Measurements from ENCODE around the gene EIF4B.

The EIF4B gene

DNA sequence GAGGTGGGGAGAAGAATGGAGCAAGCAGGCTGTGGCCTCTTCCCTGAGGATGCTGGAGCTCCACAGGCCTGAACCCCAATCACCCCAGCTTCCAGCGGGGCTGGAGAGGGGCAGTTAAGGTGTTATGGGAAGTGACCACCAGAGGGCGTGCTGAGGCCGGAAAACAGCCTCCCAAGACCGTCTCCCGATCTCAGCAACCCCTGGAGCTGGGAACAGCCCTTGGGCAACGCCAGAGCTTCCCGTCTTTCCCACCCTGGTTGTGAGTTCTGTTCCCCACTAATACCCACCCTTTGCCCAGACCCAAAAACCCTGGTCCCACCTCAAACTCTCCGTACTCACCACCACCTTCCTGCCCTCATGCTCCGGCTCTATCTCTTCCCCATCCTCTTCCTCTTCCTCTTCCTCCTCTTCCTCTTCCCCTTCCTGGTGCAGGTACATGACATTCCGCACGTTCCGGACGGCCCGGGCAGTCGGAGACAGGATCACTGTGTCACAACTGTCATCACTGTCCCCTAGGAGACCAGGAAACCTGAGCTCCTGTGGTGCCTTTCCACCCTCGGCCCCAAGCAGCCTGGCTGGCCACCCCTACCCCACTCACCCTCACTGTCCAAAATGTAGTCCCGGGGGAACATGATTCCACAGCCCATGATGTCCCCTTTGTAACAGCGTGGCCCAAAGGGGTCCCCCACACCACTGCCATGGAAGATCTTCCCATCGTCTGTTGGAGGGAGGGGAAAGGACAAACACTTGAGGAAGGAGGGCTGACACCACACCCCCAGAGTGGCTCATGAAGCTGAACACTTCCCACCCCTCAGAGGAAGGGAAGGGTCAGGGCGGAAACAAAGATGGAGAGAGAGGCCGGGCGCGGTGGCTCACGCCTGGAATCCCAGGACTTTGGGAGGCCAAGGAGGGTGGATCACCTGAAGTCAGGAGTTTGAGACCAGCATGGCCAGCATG is 60.0 kb downstream of the EIF4B start:
- intact Hi-C loops (cut with DNase I): loop anchor here (1.0 to 5.0 kb wide), 3 partner anchors 33 to 131 kb away; partner anchors contain the start of genes CSAD and ZNF740
- DNase-seq: peak in 9 of 10 donors; percentile 65 to 96 (median 81)

DNA sequence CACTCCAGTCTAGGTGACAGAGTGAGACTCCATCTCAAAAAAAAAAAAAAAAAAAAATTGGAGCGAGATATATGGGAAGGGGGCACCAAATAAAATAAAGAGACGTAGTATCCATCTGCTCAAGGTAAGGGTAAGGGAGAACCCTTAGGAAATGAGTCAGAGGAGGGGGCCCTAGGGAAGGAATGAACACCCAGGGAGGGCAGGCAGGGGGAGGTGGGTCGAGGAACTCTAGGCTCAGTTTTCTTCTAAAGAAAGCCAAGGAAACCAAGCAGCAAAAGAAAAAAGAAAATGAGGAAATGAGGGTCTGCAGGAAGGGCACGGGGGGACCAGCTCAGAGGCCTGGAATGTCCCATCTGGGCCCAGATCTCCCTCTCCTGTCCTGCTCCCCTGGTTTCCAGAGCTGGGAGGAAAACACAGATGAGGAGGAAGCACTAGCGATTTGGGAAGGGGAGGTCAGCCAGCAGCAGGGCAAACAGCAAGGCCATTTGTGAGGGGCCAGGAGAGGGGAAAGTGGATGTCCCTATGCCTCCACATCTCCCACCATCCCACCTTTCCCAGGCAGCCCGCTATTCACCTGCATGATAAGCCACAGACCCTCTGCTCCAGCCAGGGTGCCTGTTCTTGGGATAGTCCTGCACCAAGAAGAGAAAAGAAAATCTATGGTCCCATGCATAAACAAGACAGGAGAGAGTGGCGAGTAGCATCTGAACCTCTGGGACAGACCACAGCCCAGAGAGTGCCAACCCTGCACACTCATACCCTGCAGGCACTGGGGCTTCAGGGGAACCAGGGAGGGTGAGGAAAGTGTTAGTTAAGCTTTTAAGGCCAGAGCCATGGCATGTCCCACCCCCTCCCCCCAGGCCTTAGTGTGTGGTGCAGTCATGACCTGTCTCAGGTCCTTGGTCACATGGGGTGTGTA is 61.1 kb downstream of the EIF4B start:
- DNase-seq: peak in 2 of 10 donors; percentile 4 to 70

DNA sequence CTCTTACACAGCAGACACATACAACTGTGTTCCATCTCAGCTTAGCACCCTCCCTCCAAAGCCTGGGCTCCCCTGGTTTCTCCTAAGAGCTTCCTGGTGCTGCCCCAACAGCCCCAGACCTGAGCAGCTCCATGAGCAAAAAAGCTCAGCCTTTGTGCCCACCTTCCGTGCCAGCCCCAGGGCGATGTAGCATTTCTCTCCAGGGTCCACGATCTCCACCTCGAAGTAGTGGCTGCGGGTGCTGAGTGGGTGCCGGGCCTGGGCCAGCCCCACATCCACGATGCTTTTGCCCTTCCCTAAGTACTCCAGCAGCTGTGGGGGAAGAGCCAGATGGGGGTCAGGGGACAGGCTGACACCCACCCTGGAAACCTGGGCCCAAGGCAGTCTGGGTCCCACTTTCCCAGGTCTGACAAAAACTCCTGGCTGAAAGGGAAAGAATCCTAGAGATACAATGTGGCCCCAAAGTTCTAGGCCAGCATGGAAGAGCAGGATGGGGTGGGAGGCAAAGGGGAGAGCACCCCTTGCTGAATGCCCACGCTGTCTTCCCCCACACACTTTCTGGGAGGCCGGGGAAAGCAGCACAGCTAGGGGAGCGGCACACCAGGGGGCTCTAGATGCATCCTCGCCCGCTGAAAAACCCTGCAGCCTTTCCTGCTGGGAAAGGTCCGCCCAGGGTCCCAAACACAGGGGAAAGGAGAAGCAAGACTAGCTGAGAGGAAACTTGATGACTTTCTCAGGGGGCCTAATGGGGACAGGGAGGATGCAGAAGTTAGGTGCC is 61.9 kb downstream of the EIF4B start:
- DNase-seq: peak in 3 of 10 donors; percentile 46 to 63 (median 55)
- intact Hi-C loops (cut with DNase I): loop anchor here (5.0 kb wide), 2 partner anchors 114 to 129 kb away; partner anchors contain the start of genes CSAD and ZNF740

More for the DNA sequence above, 61.1 kb downstream of the EIF4B start:
- intact Hi-C loops (cut with DNase I): loop anchor here (5.0 kb wide), 2 partner anchors 115 to 130 kb away; partner anchors contain the start of genes CSAD and ZNF740

DNA sequence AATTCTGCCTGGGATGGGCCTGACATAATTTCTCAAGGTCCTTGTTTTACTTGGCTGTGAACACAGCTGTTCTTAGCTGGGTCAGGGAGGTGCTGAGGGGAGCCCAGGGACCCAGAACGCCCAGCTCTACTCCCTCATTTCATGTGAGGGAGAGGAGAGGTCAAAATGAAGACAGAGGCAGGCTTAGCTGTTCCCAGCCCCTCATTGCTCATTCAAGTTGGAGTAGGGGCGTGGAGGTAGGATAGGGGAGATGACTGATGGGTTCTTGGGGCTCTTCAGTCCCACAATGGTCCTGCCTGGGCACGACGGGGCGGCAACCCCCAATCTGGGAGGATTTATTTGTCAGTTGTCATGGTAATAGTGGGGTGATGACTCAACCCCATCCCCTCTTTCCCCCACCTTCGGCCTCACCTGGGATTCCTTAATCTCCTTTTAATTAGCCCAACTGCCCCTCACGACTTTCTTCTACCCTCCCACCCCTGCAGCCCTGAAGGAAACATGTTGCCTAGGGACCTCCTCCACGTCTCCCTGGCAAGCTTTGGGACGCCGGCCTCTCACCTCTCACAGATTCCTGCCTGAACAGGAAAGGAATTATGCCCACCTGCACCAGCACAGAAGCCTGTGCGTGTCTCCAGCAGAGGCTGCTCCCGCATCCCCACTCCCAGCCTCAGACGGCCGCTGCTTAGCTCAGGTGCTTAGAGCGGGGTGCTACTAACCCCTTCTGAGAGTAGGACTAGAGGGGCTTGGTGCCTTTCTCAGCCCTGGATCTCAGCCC is 62.7 kb downstream of the EIF4B start:
- DNase-seq: peak in 3 of 10 donors; percentile 47 to 62 (median 50)
- intact Hi-C loops (cut with DNase I): loop anchor here (5.0 kb wide), 2 partner anchors 113 to 128 kb away; partner anchors contain the start of genes CSAD and ZNF740

DNA sequence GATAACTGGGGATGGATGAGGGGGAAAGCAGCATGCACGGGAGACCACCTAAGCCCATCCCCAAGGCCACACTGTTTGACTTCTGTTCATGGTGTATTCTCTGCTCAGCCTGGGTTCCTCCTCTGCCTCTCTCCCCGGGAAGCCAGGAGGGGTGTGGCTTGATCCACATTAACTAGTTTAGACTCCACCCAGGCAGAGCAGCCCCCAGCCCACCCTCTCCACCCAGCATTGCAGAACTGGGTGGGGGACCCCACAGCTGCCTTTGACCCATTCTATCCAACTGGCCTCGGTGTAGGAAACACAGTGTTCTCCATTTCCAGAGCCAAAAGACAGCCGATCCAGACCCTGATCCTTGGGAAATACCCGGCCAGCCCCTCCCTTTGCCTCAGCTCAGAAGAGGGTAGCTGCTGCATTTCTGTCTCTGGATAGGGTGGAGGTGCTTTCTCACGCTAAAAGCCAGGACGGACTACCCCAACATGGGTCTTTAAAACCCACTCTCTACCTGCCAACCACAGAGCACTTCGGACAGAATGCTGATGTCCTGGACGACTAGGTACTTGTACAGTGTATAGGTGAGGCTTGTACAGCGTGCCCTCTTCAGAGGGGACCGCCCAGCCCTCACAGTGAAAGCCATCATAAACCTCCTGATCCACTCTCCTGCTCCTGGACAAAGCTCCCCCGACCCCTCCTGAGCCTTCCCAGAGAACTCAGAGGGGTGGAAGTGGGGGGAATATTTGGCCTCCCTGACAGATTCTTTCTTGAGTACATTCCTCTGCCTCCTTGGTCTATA is 63.6 kb downstream of the EIF4B start:
- DNase-seq: peak in 2 of 10 donors; percentile 33 to 55
- intact Hi-C loops (cut with DNase I): loop anchor here (5.0 kb wide), 2 partner anchors 112 to 127 kb away; partner anchors contain the start of genes CSAD and ZNF740

GRCh38 chr12:53070877-53071492 is 64.7 kb downstream of the EIF4B start:
- peak in 1 of 10 donors; percentile 53 for DNase-seq
- intact Hi-C loops (cut with DNase I): no loop called here

- DNase-seq: peak in 1 of 10 donors; percentile 74
- intact Hi-C loops (cut with DNase I): no loop called here
Measured at GRCh38 chr12:53071591-53072551, 65.6 kb downstream of the EIF4B start.

DNA sequence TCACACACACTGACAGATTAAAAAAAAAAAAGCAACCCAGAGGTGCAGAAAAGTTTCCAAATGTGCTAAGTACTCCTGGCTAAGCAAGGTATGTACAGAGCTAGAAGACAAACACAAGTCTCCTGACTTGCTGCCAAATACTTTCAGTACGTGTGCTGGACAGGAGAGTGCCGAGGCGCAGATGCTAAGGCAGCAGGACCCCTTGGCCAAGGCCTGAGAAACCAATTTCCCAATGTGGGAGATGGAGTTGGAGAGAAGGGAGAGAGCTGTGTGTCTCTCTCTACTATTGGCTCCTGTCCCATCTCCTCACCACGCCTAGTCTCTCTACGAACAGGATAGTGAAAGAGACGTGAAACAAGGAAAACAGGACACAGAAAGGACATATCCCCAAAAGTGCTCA is 67.6 kb downstream of the EIF4B start:
- intact Hi-C loops (cut with DNase I): no loop called here
- peak in 1 of 10 donors; percentile 43 for DNase-seq

GRCh38 chr12:53074283-53074998 is 68.2 kb downstream of the EIF4B start:
- intact Hi-C loops (cut with DNase I): no loop called here
- DNase-seq: peak in 1 of 10 donors; percentile 53

DNA sequence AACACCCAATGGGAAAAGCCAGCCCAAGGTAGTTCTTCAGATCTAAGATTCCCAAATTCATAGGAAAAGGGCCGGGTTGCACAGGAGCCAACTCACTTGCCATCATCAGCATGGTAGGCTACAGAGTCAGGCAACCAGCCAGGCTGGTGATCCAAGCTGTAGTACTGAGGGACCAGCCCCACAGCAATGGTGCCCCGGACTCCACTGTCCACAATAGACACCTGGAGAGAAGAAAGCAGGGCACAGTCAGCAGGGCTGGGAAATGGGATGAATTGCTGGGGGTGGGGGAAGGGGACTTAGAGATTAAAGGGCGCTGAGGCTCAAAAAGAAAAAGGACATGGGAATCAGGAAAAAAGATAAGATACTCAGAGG is 68.7 kb downstream of the EIF4B start:
- peak in 1 of 10 donors; percentile 34 for DNase-seq
- intact Hi-C loops (cut with DNase I): no loop called here

GRCh38 chr12:53076461-53076860 is 70.2 kb downstream of the EIF4B start:
- no peak for DNase-seq
- intact Hi-C loops (cut with DNase I): no loop called here

- intact Hi-C loops (cut with DNase I): no loop called here
- DNase-seq: peak in 1 of 10 donors; percentile 62
Measured at GRCh38 chr12:53077030-53077429, 70.8 kb downstream of the EIF4B start.

GRCh38 chr12:53078425-53079225 is 72.4 kb downstream of the EIF4B start:
- intact Hi-C loops (cut with DNase I): no loop called here
- peak in 1 of 10 donors; percentile 9 for DNase-seq

GRCh38 chr12:53079226-53080117 is 73.2 kb downstream of the EIF4B start, which contains the start of gene SPRYD3:
TSS of gene SPRYD3 (minus strand) at chr12:53079390. CDS start at chr12:53079333, 57 bp downstream.
- DNase-seq: peak; percentile 97 to 100 (median 98)
- intact Hi-C loops (cut with DNase I): no loop called here
